SK-N-SH treated with all-trans-retinoic acid at 6 μM for 48 hours (cell line): ENCODE measurements around the gene NCF2.

ENCODE experiments used
- ATAC-seq: fragments of 200-7000 bp; cut with Tn5 transposase; 3 replicates; pipeline ENCODE4 v1.9.1; 2020; ENCODE audit warnings: mild to moderate bottlenecking, moderate library complexity
- ARNTL ChIP-seq: fragments of 450-650 bp; formaldehyde crosslinking; IDR thresholded peaks from 2 replicates; pipeline ENCODE4 v1.5.0; 2020; ENCODE audit warnings: low read depth, mild to moderate bottlenecking, moderate library complexity, borderline replicate concordance
- BACH2 ChIP-seq: fragments of 250-450 bp; sonication (Bioruptor Pico); IDR thresholded peaks from 2 replicates; pipeline ENCODE4 v1.9.0; 2021; ENCODE audit warnings: mild to moderate bottlenecking, borderline replicate concordance
- CREB5 ChIP-seq: fragments of 250-450 bp; sonication (Bioruptor Pico); IDR thresholded peaks from 2 replicates; pipeline ENCODE4 v1.5.1; 2020; ENCODE audit warnings: low read depth, mild to moderate bottlenecking, moderate library complexity
- CSDC2 ChIP-seq: fragments of 250-450 bp; sonication (Bioruptor Pico); IDR thresholded peaks from 2 replicates; pipeline ENCODE4 v1.5.0; 2020; ENCODE audit warnings: mild to moderate bottlenecking, moderate library complexity
- ESRRG ChIP-seq: fragments of 250-450 bp; sonication (Bioruptor Pico); IDR thresholded peaks from 2 replicates; pipeline ENCODE4 v1.6.1; 2021; ENCODE audit warnings: mild to moderate bottlenecking
- GLIS3 ChIP-seq: fragments of 250-450 bp; sonication (Bioruptor Pico); IDR thresholded peaks from 2 replicates; pipeline ENCODE4 v1.5.0; 2020; ENCODE audit warnings: mild to moderate bottlenecking, moderate library complexity
- OSR1 ChIP-seq: fragments of 250-450 bp; sonication (Bioruptor Pico); IDR thresholded peaks from 2 replicates; pipeline ENCODE4 v1.8.0; 2022; ENCODE audit warnings: moderate library complexity, mild to moderate bottlenecking, inconsistent platforms
- PATZ1 ChIP-seq: fragments of 250-450 bp; sonication (Bioruptor Pico); IDR thresholded peaks from 2 replicates; pipeline ENCODE4 v1.8.0; 2020; ENCODE audit warnings: mild to moderate bottlenecking, moderate library complexity, borderline replicate concordance
- PPARA ChIP-seq: fragments of 250-450 bp; sonication (Bioruptor Pico); IDR thresholded peaks from 2 replicates; pipeline ENCODE4 v1.5.0; 2020; ENCODE audit warnings: mild to moderate bottlenecking, borderline replicate concordance
- RARB ChIP-seq: fragments of 250-450 bp; sonication (Bioruptor Pico); IDR thresholded peaks from 2 replicates; pipeline ENCODE4 v1.8.0; 2021; ENCODE audit warnings: mild to moderate bottlenecking, moderate library complexity
- SNAI2 ChIP-seq: fragments of 250-450 bp; sonication (Bioruptor Pico); IDR thresholded peaks from 2 replicates; pipeline ENCODE4 v1.5.0; 2020; ENCODE audit warnings: mild to moderate bottlenecking, moderate library complexity
- TCF4 ChIP-seq: fragments of 250-450 bp; sonication (Bioruptor Pico); IDR thresholded peaks from 2 replicates; pipeline ENCODE4 v1.8.0; 2021; ENCODE audit warnings: mild to moderate bottlenecking, moderate library complexity, borderline replicate concordance
- TOX ChIP-seq: fragments of 250-450 bp; sonication (Bioruptor Pico); IDR thresholded peaks from 2 replicates; pipeline ENCODE4 v1.8.0; 2021; ENCODE audit warnings: mild to moderate bottlenecking, moderate library complexity, borderline replicate concordance
- TSHZ2 ChIP-seq: fragments of 250-450 bp; sonication (Bioruptor Pico); IDR thresholded peaks from 2 replicates; pipeline ENCODE4 v1.5.0; 2020; ENCODE audit warnings: mild to moderate bottlenecking, moderate library complexity
- ZC3H10 ChIP-seq: fragments of 250-450 bp; sonication (Bioruptor Pico); IDR thresholded peaks from 2 replicates; pipeline ENCODE4 v1.5.1; 2021; ENCODE audit warnings: mild to moderate bottlenecking, moderate library complexity
- ZFP30 ChIP-seq: fragments of 450-650 bp; formaldehyde crosslinking; IDR thresholded peaks from 2 replicates; pipeline ENCODE4 v1.5.0; 2022; ENCODE audit warnings: mild to moderate bottlenecking, moderate library complexity
- ZNF565 ChIP-seq: fragments of 450-650 bp; formaldehyde crosslinking; conservative IDR thresholded peaks from 2 replicates; pipeline ENCODE4 v1.5.0; 2020; ENCODE audit warnings: low read depth, mild to moderate bottlenecking, moderate library complexity
- ZNF70 ChIP-seq: fragments of 450-650 bp; formaldehyde crosslinking; IDR thresholded peaks from 2 replicates; pipeline ENCODE4 v1.5.0; 2020; ENCODE audit warnings: mild to moderate bottlenecking, moderate library complexity
- ZNF8 ChIP-seq: fragments of 450-650 bp; formaldehyde crosslinking; IDR thresholded peaks from 2 replicates; pipeline ENCODE4 v1.5.0; 2020; ENCODE audit warnings: mild to moderate bottlenecking, moderate library complexity
- TF ChIP-seq, protein P1 (sequence below): fragments of 250-450 bp; sonication (Bioruptor Pico); IDR thresholded peaks from 2 replicates; pipeline ENCODE4 v1.8.0; 2021; ENCODE audit warnings: low read depth, mild to moderate bottlenecking, moderate library complexity, borderline replicate concordance
- TF ChIP-seq, protein P2 (sequence below): fragments of 250-450 bp; sonication (Bioruptor Pico); IDR thresholded peaks from 2 replicates; pipeline ENCODE4 v1.5.1; 2021; ENCODE audit warnings: mild to moderate bottlenecking, moderate library complexity

NCF2 gene

DNA sequence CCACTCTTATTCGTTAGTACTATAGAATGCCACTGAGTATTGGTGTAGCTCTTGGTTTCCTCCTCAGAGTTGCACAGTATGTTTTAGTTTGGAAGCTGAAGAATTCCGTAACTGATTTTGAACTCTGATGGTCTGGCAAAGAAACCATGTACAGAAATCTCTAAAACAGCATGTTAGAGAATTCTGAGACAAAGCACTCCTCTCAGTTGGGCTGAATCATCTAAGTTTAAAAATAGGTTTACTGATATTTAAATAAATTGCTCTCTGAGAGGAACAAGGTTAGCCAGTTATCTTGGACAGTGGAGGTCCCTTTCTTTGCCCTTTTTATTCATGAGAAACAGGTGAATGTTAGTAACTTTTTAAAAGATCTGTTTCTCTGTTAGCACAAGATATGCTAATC lies 43.8 kb downstream of the NCF2 start (continued):
- TF ChIP-seq TSHZ2 (CRISPR knock-in tag), result no peak
- TF ChIP-seq TOX (CRISPR knock-in tag), result no peak
- TF ChIP-seq, protein P1, sequence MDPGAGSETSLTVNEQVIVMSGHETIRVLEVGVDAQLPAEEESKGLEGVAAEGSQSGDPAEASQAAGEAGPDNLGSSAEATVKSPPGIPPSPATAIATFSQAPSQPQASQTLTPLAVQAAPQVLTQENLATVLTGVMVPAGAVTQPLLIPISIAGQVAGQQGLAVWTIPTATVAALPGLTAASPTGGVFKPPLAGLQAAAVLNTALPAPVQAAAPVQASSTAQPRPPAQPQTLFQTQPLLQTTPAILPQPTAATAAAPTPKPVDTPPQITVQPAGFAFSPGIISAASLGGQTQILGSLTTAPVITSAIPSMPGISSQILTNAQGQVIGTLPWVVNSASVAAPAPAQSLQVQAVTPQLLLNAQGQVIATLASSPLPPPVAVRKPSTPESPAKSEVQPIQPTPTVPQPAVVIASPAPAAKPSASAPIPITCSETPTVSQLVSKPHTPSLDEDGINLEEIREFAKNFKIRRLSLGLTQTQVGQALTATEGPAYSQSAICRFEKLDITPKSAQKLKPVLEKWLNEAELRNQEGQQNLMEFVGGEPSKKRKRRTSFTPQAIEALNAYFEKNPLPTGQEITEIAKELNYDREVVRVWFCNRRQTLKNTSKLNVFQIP, result no peak
- no peak for TF ChIP-seq OSR1
- no peak for TF ChIP-seq PPARA (CRISPR knock-in tag)
- TF ChIP-seq ESRRG (CRISPR knock-in tag), result no peak
- no peak for TF ChIP-seq BACH2 (CRISPR knock-in tag)
- no peak for TF ChIP-seq SNAI2 (CRISPR knock-in tag)

DNA sequence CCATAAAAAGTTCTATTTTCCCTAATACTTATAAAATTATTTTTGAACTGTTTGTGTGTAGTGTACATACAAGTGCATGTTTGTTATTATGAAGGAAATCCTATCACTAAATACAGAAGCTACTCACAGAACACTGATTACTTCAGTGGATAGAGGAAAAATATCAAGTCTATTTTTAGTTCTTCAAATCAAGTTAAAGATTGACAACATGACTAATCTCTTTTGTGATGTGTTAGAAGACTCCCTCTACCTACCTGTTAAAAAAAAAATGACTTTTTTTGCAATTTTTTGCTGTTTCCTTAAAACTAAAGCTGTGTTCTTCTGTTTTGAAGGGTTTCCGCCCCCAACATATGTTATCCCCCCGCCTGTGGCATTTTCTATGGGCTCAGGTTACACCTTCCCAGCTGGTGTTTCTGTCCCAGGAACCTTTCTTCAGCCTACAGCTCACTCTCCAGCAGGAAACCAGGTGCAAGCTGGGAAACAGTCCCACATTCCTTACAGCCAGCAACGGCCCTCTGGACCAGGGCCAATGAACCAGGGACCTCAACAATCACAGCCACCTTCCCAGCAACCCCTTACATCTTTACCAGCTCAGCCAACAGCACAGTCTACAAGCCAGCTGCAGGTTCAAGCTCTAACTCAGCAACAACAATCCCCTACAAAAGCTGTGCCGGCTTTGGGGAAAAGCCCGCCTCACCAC lies 45.5 kb downstream of the NCF2 start:
- ATAC-seq, result no peak
- TF ChIP-seq ESRRG (CRISPR knock-in tag), result no peak
- no peak for TF ChIP-seq ZFP30 (CRISPR knock-in tag)
- TF ChIP-seq ZC3H10 (CRISPR knock-in tag), result no peak
- no peak for TF ChIP-seq ARNTL
- TF ChIP-seq CSDC2 (CRISPR knock-in tag), result no peak
- no peak for TF ChIP-seq GLIS3 (CRISPR knock-in tag)
- no peak for TF ChIP-seq TCF4 (CRISPR knock-in tag)
- TF ChIP-seq SNAI2 (CRISPR knock-in tag), result no peak
- TF ChIP-seq, all 23 proteins: peak for 0

DNA sequence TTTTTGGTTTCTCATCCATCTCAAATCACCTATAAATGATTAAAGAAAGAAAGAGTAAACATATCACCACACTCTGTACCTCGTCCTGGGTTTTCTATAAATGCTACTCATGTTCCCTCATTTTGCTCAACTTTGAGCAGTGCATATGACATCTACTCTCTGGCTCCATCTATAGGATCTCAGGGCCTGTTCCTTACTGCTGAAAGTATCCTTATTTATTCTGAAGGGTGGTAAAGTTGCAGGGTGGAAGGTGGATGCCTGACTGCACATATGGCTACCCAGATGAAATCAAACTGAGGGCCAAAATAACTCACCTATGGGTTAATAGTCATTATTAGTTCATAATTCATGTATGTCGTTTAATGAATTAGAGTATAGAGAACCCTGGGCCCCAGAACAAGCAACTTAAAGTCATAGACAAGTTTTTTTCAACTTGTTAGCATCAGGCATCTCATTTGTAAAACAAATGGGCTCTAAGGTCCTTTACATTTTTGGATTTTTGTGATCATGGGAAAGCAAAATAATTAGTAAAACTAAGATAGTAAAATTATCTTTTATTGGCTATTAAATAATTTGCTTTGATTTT lies 46.5 kb downstream of the NCF2 start:
- no peak for TF ChIP-seq TOX (CRISPR knock-in tag)
- ATAC-seq, result peak; percentile 100

GRCh38 chr1:183537405-183537804 lies 52.9 kb downstream of the NCF2 start:
- no peak for ATAC-seq
- TF ChIP-seq CREB5 (CRISPR knock-in tag) (no peak), ZNF565 (no peak), ESRRG (CRISPR knock-in tag) (no peak), ZNF8 (no peak), PATZ1 (no peak), ZNF70 (CRISPR knock-in tag) (no peak), ZC3H10 (CRISPR knock-in tag) (no peak), BACH2 (CRISPR knock-in tag) (no peak), TSHZ2 (CRISPR knock-in tag) (no peak), OSR1 (no peak), GLIS3 (CRISPR knock-in tag) (no peak), TOX (CRISPR knock-in tag) (no peak), ZFP30 (CRISPR knock-in tag) (no peak), RARB (CRISPR knock-in tag) (no peak), TCF4 (CRISPR knock-in tag) (no peak)
- TF ChIP-seq, protein P2, sequence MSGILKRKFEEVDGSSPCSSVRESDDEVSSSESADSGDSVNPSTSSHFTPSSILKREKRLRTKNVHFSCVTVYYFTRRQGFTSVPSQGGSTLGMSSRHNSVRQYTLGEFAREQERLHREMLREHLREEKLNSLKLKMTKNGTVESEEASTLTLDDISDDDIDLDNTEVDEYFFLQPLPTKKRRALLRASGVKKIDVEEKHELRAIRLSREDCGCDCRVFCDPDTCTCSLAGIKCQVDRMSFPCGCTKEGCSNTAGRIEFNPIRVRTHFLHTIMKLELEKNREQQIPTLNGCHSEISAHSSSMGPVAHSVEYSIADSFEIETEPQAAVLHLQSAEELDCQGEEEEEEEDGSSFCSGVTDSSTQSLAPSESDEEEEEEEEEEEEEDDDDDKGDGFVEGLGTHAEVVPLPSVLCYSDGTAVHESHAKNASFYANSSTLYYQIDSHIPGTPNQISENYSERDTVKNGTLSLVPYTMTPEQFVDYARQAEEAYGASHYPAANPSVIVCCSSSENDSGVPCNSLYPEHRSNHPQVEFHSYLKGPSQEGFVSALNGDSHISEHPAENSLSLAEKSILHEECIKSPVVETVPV (CRISPR knock-in tag), result no peak
- TF ChIP-seq, protein P1, result no peak
